Hematopoietic multipotent progenitor cell treated with erythropoietin and hydrocortisone succinate and interleukin-3 and kit ligand, for 6 days (in vitro differentiated cells): ENCODE results near the gene GRIP1.

ENCODE experiments used
- DNase-seq: peaks from one replicate; pipeline ENCODE4 v3.0.0-alpha.2; 2015

The GRIP1 gene

DNA sequence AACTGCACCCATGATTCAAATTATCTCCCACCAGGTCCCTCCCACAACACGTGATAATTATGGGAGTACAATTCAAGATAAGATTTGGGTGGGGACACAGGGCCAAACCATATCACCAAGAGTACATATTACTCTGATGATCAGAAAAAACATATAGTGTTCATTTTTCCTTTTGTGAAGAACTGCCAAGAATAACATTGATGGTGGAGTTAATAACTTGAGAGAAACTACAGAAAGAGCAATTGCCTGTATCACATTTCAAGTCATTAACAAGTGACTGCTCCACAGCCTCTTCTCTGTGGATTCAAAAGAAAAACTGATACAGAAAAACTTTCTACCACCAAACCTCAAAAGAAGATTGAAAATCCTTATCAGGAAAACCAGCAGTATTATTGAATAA is 34.7 kb downstream of the GRIP1 start:
- peak; percentile 7 for DNase-seq

GRCh38 chr12:66640691-66641460 is 38.0 kb downstream of the GRIP1 start:
- no peak for DNase-seq

DNA sequence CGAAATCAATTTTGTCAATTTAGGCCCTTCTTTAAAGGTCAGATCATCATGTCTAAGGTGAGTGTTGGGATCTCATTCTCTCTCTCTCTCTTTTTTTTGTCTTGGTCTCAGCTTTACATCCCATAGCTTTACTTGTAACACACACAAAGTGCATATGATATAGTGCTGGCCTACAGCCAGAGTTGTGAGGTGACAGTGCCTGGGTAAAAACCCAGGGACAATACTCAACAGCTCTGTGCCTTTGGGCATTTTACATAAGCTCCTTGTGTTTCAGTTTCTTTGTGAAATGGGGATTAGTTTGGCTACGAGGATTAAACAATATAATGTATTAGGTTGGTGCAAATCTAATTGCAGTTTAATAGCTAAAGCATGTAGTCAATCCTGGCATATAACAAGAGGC is 40.2 kb downstream of the GRIP1 start:
- no peak for DNase-seq

DNA sequence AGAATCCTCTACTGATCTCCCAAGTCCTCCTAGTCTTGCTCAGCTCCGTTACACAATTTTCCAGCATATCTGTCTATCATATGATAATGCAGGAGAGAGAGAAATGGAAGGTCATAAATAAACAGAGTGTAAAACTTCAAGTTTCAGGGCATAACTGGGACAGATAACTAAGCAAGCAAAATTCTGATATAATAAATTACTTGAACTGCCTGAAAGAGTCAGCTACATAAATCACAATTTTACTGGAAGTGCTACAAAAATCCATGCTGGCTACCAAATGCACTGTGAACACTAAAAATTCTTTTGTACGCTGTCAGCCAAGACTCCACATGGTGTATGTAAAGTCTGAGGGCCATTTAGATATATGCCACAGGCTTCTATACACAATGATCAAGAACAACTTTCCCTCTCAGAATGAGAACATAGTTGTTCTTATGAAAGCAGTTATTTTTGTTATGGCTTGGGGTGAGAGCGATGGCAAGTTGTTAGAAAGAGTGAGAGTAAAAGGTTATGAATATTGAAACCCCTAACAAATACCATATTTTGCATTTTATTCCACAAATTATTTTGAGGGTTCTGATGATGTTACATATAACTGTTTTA is 41.1 kb downstream of the GRIP1 start:
- DNase-seq, result no peak

DNA sequence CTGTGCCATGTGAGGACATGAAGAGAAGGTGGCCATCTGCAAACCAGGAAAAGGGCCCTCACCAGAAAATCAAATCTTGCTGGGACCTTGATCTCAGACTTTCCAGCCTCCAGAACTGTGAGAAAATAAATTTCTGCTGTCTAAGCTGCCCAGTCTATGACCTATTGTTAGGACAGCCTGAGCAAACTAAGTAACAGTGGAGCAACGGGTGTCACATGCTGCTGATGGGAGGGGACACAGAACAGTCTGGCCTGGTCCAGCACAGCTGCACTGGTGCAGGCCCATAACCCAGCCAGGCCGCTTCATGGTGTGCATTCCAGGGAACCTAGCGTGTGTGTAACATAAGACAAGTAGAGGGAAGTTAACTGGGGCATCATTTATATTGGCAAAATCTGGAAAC is 42.1 kb downstream of the GRIP1 start:
- no peak for DNase-seq

DNA sequence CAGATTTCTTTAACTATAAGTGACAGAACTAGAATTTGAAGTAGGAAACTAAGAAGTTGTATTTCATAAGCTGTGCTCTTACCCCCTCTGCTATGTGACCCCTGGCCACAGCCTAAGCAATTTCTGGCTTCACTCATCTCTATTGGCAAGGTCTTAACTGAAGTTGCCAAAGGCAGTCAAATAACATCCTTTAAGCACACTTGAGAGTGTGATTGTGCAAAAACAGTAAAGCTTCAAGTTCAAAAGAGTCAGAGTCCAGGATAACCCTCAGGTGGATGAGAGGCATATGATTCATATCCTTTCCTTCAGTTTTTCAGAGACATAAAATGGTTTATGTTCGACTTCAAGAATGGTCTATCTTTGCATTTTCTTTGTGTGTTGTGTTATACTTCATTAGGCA is 45.2 kb downstream of the GRIP1 start:
- DNase-seq, result no peak

GRCh38 chr12:66629138-66629870 is 49.6 kb downstream of the GRIP1 start:
- DNase-seq, result no peak

DNA sequence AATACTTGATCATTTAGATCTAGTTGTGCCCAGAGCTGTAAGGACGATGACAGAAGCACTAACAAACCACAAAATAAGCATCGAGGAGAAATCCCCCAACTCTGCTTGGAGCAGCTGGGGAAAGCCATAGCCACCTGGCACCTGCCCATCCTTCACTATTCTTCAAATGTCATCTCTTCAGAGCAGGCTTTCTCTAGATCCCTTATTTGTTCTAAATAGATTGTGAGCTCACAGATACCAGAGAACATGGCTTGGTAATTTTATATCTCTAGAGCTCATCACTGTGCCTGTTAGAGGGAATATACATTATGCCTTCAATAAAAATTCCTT is 50.9 kb downstream of the GRIP1 start:
- no peak for DNase-seq

DNA sequence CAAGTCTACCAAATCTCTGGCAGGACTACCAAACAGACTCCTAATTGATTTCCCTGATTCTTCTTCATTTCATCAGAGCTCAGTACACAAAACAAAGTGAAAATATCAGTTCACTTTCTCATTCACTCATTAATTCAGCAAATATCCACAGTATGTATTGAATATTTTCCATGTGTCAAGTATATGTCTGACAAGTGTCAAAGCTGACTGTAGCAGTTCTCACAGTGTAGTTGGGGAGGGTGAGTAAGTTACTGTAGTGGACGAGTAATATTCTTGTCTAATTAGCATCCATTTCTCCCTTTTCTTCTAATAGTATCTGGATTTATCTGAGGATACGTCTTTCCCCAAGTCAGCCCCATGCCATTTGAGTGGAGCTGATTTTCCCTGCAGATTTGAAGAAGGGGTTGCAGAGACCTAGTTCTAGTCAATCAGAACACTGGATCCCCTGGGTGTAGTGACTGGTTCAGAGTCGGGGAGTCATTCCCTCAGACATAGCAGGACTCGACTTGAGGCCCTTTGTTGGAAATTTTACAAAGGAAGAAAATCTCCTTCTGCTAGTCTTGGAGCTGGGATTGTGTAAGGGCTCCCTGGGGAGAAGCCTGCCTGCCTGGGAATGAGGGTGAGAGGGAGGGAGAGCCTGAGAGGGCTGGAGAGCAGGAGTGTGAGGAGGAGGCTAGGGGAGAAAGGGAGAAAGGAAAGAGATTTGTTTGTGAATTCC is 51.4 kb downstream of the GRIP1 start:
- DNase-seq, result no peak

DNA sequence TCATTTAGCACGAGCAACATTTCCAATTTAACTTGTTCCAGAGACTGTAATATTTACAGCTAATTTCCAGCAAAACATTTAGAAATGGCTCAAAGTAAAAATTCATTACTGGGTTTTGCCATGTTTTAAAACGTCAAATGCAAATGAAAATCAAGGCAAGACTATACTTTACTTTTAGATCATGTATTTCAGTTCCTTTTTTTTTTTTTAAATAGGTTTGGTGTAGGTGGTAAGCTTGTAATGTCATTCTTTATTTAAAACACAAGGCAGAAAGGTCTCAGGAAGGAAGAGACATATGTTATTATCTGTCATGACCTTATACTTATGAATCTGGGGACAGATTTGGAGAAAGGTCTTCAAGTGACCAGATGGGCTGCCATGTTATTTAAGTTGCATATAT is 54.1 kb downstream of the GRIP1 start:
- DNase-seq, result no peak

GRCh38 chr12:66623455-66623854 is 55.4 kb downstream of the GRIP1 start:
- peak; percentile 9 for DNase-seq

GRCh38 chr12:66620688-66621087 is 58.2 kb downstream of the GRIP1 start:
- DNase-seq, result no peak

- DNase-seq, result no peak
Observed at GRCh38 chr12:66620026-66620425, 58.9 kb downstream of the GRIP1 start.

DNA sequence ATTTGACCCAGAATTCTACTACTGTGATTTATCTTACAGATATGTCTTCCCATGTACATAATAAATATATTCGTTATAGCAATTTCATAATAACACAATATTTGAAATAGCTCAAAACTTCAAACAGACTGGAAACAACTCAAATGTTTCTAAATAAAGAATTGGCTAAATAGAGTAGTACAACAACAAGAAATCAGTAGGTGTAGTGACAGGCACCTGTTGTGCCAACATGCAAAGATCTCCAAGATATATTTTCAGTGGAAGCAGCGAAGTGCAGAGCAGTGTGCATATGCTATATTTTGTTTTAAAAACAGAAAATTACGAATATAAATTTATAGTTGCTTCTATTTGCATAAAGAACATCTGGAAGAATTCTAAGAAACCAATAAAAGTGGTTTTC is 60.9 kb downstream of the GRIP1 start:
- no peak for DNase-seq

DNA sequence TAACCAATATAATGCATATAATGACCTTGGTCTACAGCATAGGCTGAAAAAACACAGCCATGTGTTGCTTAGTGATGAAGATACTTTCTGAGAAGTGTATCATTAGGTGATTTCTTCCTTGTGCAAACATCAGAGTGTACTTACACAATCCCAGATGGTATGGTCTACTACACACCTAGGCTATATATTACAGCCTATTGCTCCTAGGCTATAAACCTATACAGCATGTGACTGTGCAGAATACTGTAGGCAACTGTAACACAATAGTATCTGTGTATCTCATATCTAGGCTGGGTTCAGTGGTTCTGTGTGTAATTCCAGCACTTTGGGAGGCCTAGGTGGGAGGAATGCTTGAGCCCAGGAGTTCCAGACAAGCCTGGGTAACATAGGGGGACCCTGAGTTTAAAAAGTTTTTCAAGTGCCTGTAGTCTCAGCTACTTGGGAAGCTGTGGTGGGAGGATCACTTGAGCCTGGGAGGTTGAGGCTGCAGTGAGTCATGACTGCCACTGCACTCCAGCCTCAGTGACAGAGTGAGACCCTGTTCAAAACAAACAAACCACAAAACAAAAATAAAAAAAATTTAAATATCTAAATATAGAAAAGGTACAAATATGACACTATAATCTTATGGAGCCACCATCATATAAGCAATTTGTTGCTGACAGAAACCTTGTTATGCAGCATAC is 66.6 kb downstream of the GRIP1 start:
- DNase-seq, result no peak

- DNase-seq, result no peak
Observed at GRCh38 chr12:66607147-66607546, 71.7 kb downstream of the GRIP1 start.

GRCh38 chr12:66605293-66605692 is 73.6 kb downstream of the GRIP1 start:
- no peak for DNase-seq

DNA sequence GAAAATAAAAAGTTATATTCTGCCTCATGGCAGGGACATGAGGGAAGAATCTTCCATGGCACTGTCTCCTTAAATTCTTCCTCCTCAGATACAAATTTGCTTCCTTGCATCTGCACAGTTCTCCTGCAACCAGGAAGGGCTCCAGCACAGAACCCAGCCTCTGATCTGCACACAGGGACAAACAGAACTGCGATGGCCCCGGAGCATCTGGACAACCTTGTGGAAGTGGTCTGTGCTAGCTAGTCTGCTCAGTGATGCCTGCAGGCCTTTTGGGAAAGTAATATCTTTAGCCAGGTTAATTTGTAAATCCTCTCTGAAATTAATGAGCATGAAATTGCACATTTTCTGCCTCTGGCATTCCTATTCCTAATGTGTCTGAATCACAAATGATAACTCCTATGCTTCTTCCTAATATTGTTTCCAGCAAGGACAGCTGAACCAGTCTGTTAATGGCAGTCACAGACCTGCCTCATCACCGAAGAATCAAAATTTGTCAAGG is 74.8 kb downstream of the GRIP1 start:
- no peak for DNase-seq

- DNase-seq, result no peak
Observed at GRCh38 chr12:66603461-66603860, 75.4 kb downstream of the GRIP1 start.

- DNase-seq, result no peak
Observed at GRCh38 chr12:66602483-66603143, 76.3 kb downstream of the GRIP1 start.

- no peak for DNase-seq
Observed at GRCh38 chr12:66600903-66601302, 78.0 kb downstream of the GRIP1 start.

DNA sequence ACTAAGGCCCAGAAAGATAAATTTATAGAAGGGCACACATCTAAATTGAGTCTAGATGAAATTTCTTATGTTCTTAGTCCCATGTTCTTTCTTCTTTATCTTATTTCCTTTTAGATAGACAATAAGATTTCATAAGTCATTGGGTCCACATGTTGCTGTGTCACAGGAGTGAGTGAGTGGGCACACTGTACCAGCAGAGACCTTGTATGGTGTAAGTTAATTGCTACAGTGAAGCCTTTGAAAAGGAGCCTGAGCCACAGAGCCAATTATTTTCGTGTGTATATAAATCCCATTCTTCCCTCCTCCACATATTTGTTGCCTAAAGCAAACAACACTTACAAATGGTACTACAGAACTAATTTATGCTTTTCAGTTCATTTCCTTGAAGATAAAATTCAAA is 79.1 kb downstream of the GRIP1 start:
- no peak for DNase-seq
